ENCODE measurements around the gene PDE2A. TPM values are rescaled to one million over a fixed set of nuclear protein-coding genes. Genes with fewer than 3 reads are reported as not detected.

The PDE2A gene
- total and polyA plus RNA-seq, 3 donors from 2014 or later = 14.1 to 20.6 (median 15.2) TPM

GRCh38 chr11:72551571-72551970, 122.7 kb downstream of the PDE2A start:
- H3K36me3 ChIP-seq (ENCODE audit: low read depth, missing control alignments) = no peaks in the 10 kb centered on the region
- H3K4me3 ChIP-seq = no peak overlapping the region
- intact Hi-C loops (cut with DNase I; ENCODE audit: low total_unique reads) = no loop called here
- WGBS, 2 donors = 96 to 97% methylated on average over 5 of the region's 5 CpGs
- no peak for TF ChIP-seq POLR2A (IDR thresholded peaks at IDR 0.05)
- no peak for TF ChIP-seq CTCF (IDR thresholded peaks at IDR 0.05)
- H3K27ac ChIP-seq = no peak overlapping the region
- no peaks in the 10 kb centered on the region for H3K4me1 ChIP-seq
- H3K27me3 ChIP-seq = no peaks in the 10 kb centered on the region
- no peaks in the 10 kb centered on the region for H3K9me3 ChIP-seq
- no peak for DNase-seq

GRCh38 chr11:72548463-72548862, 125.8 kb downstream of the PDE2A start:
- intact Hi-C loops (cut with DNase I; ENCODE audit: low total_unique reads) = no loop called here
- H3K36me3 ChIP-seq (ENCODE audit: low read depth, missing control alignments) = no peaks in the 10 kb centered on the region
- H3K27ac ChIP-seq = no peak overlapping the region
- DNase-seq = no peak
- WGBS, 2 donors = 90 to 95% methylated on average over 6 of the region's 6 CpGs
- H3K4me1 ChIP-seq = no peaks in the 10 kb centered on the region
- TF ChIP-seq CTCF (IDR thresholded peaks at IDR 0.05) (no peak), POLR2A (IDR thresholded peaks at IDR 0.05) (no peak)
- no peaks in the 10 kb centered on the region for H3K27me3 ChIP-seq
- no peak overlapping the region for H3K4me3 ChIP-seq
- H3K9me3 ChIP-seq = no peaks in the 10 kb centered on the region

GRCh38 chr11:72546866-72547265, 127.4 kb downstream of the PDE2A start:
- no peak for TF ChIP-seq POLR2A (IDR thresholded peaks at IDR 0.05)
- no peak for TF ChIP-seq CTCF (IDR thresholded peaks at IDR 0.05)
- H3K36me3 ChIP-seq (ENCODE audit: low read depth, missing control alignments) = no peaks in the 10 kb centered on the region
- intact Hi-C loops (cut with DNase I; ENCODE audit: low total_unique reads) = no loop called here
- 44 to 57% methylated on average over 9 of the region's 9 CpGs for WGBS, 2 donors
- no peaks in the 10 kb centered on the region for H3K4me1 ChIP-seq
- DNase-seq = no peak
- H3K27me3 ChIP-seq = no peaks in the 10 kb centered on the region
- no peaks in the 10 kb centered on the region for H3K9me3 ChIP-seq
- H3K27ac ChIP-seq = no peak overlapping the region
- no peak overlapping the region for H3K4me3 ChIP-seq

- DNase-seq = no peak
- TF ChIP-seq POLR2A (IDR thresholded peaks at IDR 0.05) = no peak
- no peak for TF ChIP-seq CTCF (IDR thresholded peaks at IDR 0.05)
- Histone ChIP-seq H3K9me3 (no peaks in the 10 kb centered on the region), H3K4me3 (no peak overlapping the region), H3K27me3 (no peaks in the 10 kb centered on the region), H3K36me3 (ENCODE audit: low read depth, missing control alignments) (no peaks in the 10 kb centered on the region), H3K4me1 (no peaks in the 10 kb centered on the region), H3K27ac (no peak overlapping the region)
- WGBS, 2 donors = 77 to 80% methylated on average over 4 of the region's 4 CpGs
- intact Hi-C loops (cut with DNase I; ENCODE audit: low total_unique reads) = no loop called here
Measured at GRCh38 chr11:72544589-72544988, 129.6 kb downstream of the PDE2A start.

GRCh38 chr11:72543849-72544542, 130.2 kb downstream of the PDE2A start:
- intact Hi-C loops (cut with DNase I; ENCODE audit: low total_unique reads) = no loop called here
- TF ChIP-seq POLR2A (IDR thresholded peaks at IDR 0.05) (no peak), CTCF (IDR thresholded peaks at IDR 0.05) (no peak)
- no peak overlapping the region for H3K4me3 ChIP-seq
- no peaks in the 10 kb centered on the region for H3K4me1 ChIP-seq
- H3K27me3 ChIP-seq = no peaks in the 10 kb centered on the region
- DNase-seq = no peak
- 92 to 94% methylated on average over 6 of the region's 6 CpGs for WGBS, 2 donors
- no peaks in the 10 kb centered on the region for H3K36me3 ChIP-seq (ENCODE audit: low read depth, missing control alignments)
- no peak overlapping the region for H3K27ac ChIP-seq
- H3K9me3 ChIP-seq = no peaks in the 10 kb centered on the region
